SK-N-SH (cell line): ENCODE results near the gene PLEKHA6. TPM values are rescaled to one million over a fixed set of nuclear protein-coding genes. Genes with fewer than 3 reads are reported as not detected.

Experiments
- CTCF ChIA-PET: fragments of 300-600, 350-600 bp; formaldehyde crosslinking; extraction: SDS; loops from one replicate; lab custom pipeline; 2021; lab: Yijun Ruan, JAX
- POLR2A ChIA-PET: fragments of 350-600 bp; sonication (Branson Sonifier 250); formaldehyde crosslinking; extraction: SDS; loops from one replicate; lab custom pipeline; 2020; ENCODE audit warnings: antibody characterized with exemption, inconsistent platforms; lab: Yijun Ruan, JAX
- DNase-seq: peaks from one replicate; pipeline ENCODE4 v3.0.0; 2012
- H2AFZ ChIP-seq: fragments of 200-600 bp; sonication (generic); 2 replicates; pipeline ENCODE4 v1.8.1; 2016; ENCODE audit warnings: antibody characterized with exemption, mild to moderate bottlenecking, low read depth
- H3F3A ChIP-seq: fragments of 200-600 bp; sonication (generic); replicated peaks from 2 replicates; pipeline ENCODE3; 2016; ENCODE audit warnings: antibody characterized with exemption, mild to moderate bottlenecking; ENCODE audit not compliant: insufficient read depth
- H3K27ac ChIP-seq, 2 experiments: fragments of 200-500 bp in 1 of 2; fragments of 200-600 bp in 1 of 2; sonication (Bioruptor generic) in 1 of 2; sonication (generic), shearing (Covaris generic) in 1 of 2; 2 replicates each; pipeline versions ENCODE4 v1.5.1 to v1.6.1; 2014 to 2016; ENCODE audit warnings: low read depth in 2 of 2, inconsistent platforms in 1 of 2, low read length in 1 of 2, mild to moderate bottlenecking in 1 of 2, mixed read lengths in 1 of 2
- H3K27me3 ChIP-seq: fragments of 200-600 bp; sonication (generic), shearing (Covaris generic); 2 replicates; pipeline ENCODE4 v1.6.1; 2016; ENCODE audit warnings: mixed run types; ENCODE audit not compliant: insufficient read depth
- H3K36me3 ChIP-seq, 2 experiments: fragments of 200-500 bp in 1 of 2; fragments of 200-600 bp in 1 of 2; sonication (Bioruptor generic) in 1 of 2; sonication (generic) in 1 of 2; replicated peaks in 1 of 2; 2 replicates each; pipeline versions ENCODE3 to v1.5.1; 2014 to 2016; ENCODE audit warnings: low read length in 1 of 2, mild to moderate bottlenecking in 1 of 2; ENCODE audit not compliant: insufficient read depth in 2 of 2, control insufficient read depth in 1 of 2
- H3K4me1 ChIP-seq, 2 experiments: fragments of 200-500 bp in 1 of 2; fragments of 200-600 bp in 1 of 2; sonication (Bioruptor generic) in 1 of 2; sonication (generic), shearing (Covaris generic) in 1 of 2; 2 replicates each; pipeline versions ENCODE4 v1.5.1 to v1.6.1; 2014 to 2016; ENCODE audit warnings: low read depth in 1 of 2, low read length in 1 of 2, mixed run types in 1 of 2; ENCODE audit not compliant: insufficient read depth in 2 of 2, control insufficient read depth in 1 of 2
- H3K4me2 ChIP-seq: fragments of 200-600 bp; sonication (generic), shearing (Covaris generic); 2 replicates; pipeline ENCODE4 v1.6.1; 2017; ENCODE audit warnings: mixed run types
- H3K4me3 ChIP-seq, 2 experiments: fragments of 200-500 bp in 1 of 2; fragments of 200-600 bp in 1 of 2; sonication (Bioruptor generic) in 1 of 2; sonication (generic), shearing (Covaris generic) in 1 of 2; 2 replicates each; pipeline versions ENCODE4 v1.5.1 to v1.8.1; 2014 to 2016; ENCODE audit warnings: low read depth in 2 of 2, inconsistent platforms in 1 of 2, low read length in 1 of 2, mild to moderate bottlenecking in 1 of 2, mixed read lengths in 1 of 2, moderate library complexity in 1 of 2
- H3K79me2 ChIP-seq: fragments of 200-600 bp; sonication (generic); 2 replicates; pipeline ENCODE4 v1.8.1; 2017; ENCODE audit warnings: mild to moderate bottlenecking; ENCODE audit not compliant: insufficient read depth
- H3K9ac ChIP-seq: fragments of 200-600 bp; sonication (generic); 2 replicates; pipeline ENCODE4 v1.6.1; 2017; ENCODE audit warnings: mixed run types
- H3K9me2 ChIP-seq: fragments of 200-600 bp; sonication (generic); 2 replicates; pipeline ENCODE4 v1.6.1; 2017; ENCODE audit warnings: mixed run types
- H3K9me3 ChIP-seq: fragments of 200-600 bp; sonication (generic); 2 replicates; pipeline ENCODE4 v1.6.1; 2017; ENCODE audit warnings: mixed run types, mild to moderate bottlenecking, moderate library complexity
- H4K20me1 ChIP-seq: fragments of 200-600 bp; sonication (generic); 2 replicates; pipeline ENCODE4 v1.6.1; 2017; ENCODE audit warnings: mild to moderate bottlenecking, mixed run types; ENCODE audit not compliant: insufficient read depth
- CHD2 ChIP-seq: fragments of 150-350 bp; IDR thresholded peaks from 2 replicates; pipeline ENCODE4 v1.6.1; 2018; ENCODE audit warnings: low read length; ENCODE audit not compliant: partially characterized antibody
- EP300 ChIP-seq, 2 experiments: IDR thresholded peaks; 2 replicates each; pipeline versions ENCODE4 v1.4.0 to v1.6.1; 2012; ENCODE audit warnings: borderline replicate concordance in 1 of 2, low read depth in 1 of 2, low read length in 1 of 2
- FOSL2 ChIP-seq: IDR thresholded peaks from 2 replicates; pipeline ENCODE4 v1.4.0; 2012; ENCODE audit warnings: low read depth, mild to moderate bottlenecking, moderate library complexity, borderline replicate concordance
- FOXJ3 ChIP-seq: sonication (generic); formaldehyde crosslinking; IDR thresholded peaks from 2 replicates; pipeline ENCODE4 v1.5.1; 2020; ENCODE audit warnings: mild to moderate bottlenecking, missing genetic modification reagents
- GABPA ChIP-seq: IDR thresholded peaks from 2 replicates; pipeline ENCODE4 v1.4.0; 2012; ENCODE audit warnings: low read depth, mild to moderate bottlenecking
- MXI1 ChIP-seq: IDR thresholded peaks from 2 replicates; pipeline ENCODE4 v1.6.1; 2012; ENCODE audit warnings: mild to moderate bottlenecking, low read depth, low read length, improper control_type of control experiment
- NRF1 ChIP-seq: IDR thresholded peaks from 2 replicates; pipeline ENCODE4 v1.6.1; 2012; ENCODE audit warnings: low read depth, mild to moderate bottlenecking, low read length
- POLR2AphosphoS5 ChIP-seq: IDR thresholded peaks from 2 replicates; pipeline ENCODE4 v1.6.1; 2012; ENCODE audit warnings: low read depth, low read length
- RCOR1 ChIP-seq: fragments of 150-350 bp; IDR thresholded peaks from 2 replicates; pipeline ENCODE4 v1.6.1; 2017; ENCODE audit warnings: antibody characterized with exemption, low read length
- SIN3A ChIP-seq: IDR thresholded peaks from 2 replicates; pipeline ENCODE4 v1.6.1; 2012; ENCODE audit warnings: low read depth, mild to moderate bottlenecking, low read length, moderate library complexity, borderline replicate concordance
- SMC3 ChIP-seq: IDR thresholded peaks from 2 replicates; pipeline ENCODE4 v1.6.1; 2012; ENCODE audit warnings: low read depth, low read length, improper control_type of control experiment
- TCF12 ChIP-seq: IDR thresholded peaks from 2 replicates; pipeline ENCODE4 v1.4.0; 2012
- TEAD4 ChIP-seq: IDR thresholded peaks from 2 replicates; pipeline ENCODE4 v1.4.0; 2012; ENCODE audit warnings: mild to moderate bottlenecking, borderline replicate concordance; ENCODE audit not compliant: insufficient read depth
- WGBS: methylation state at CpG from one replicate; pipeline ENCODE4 v1.1.6; 2017; ENCODE audit warnings: low lambda C conversion rate; 5-methylcytosine and 5-hydroxymethylcytosine counted together
- polyA plus RNA-seq, 3 experiments: library from polyadenylated mRNA; depleted of rRNA; stranded (reverse); fragments of >200 nt; gene quantifications; 2 replicates each; pipeline ENCODE4 v1.2.3, GENCODE V29; 2012
- TF ChIP-seq, protein P1 (sequence below): IDR thresholded peaks from 2 replicates; pipeline ENCODE4 v1.4.0; 2012; ENCODE audit warnings: low read depth, borderline replicate concordance
- TF ChIP-seq, protein P2 (sequence below): fragments of 150-350 bp; IDR thresholded peaks from 2 replicates; pipeline ENCODE4 v1.6.1; 2017; ENCODE audit warnings: antibody characterized with exemption, low read length, low read depth, borderline replicate concordance
- TF ChIP-seq, protein P3 (sequence below): IDR thresholded peaks from 2 replicates; pipeline ENCODE4 v1.4.0; 2012; ENCODE audit warnings: low read depth, borderline replicate concordance
- TF ChIP-seq, protein P4 (sequence below): fragments of 200-600 bp; sonication (generic); IDR thresholded peaks from 2 replicates; pipeline ENCODE4 v1.6.1; 2017; ENCODE audit warnings: antibody characterized with exemption, mild to moderate bottlenecking, moderate library complexity
- TF ChIP-seq, protein P5 (sequence below): IDR thresholded peaks from 2 replicates; pipeline ENCODE4 v1.6.1; 2012; ENCODE audit warnings: mild to moderate bottlenecking, low read depth, low read length, moderate library complexity
- TF ChIP-seq, protein P6 (sequence below): IDR thresholded peaks from 2 replicates; pipeline ENCODE4; 2012

Gene PLEKHA6
- polyA plus RNA-seq, 1 of the 3 experiments (the other 2 are of a cell fraction), result 1.2 TPM

DNA sequence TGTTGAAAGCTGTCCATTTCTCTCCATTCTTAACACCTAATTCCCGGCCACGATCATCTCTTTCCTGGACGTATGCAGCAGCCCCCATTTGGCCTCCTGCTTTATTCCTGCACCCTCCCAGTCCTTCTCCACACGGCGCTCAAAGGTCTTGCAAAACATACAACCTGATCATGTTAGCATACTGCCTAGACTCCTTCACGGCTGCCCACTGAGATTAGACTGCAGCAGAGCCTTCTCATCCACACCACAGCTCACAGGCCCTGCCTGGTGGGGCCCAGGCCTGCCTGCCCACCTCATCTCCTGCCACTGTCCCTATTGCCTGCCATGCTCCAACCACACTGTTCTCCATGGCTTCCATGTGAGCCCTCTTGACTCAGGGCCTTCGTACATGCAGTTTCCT lies 148.7 kb downstream of the PLEKHA6 start:
- Histone ChIP-seq H3K27me3 (peaks cover 18% of the 10 kb centered on the region; the same call in 1 of the 2 replicates), H3F3A (no peaks in the 10 kb centered on the region), H2AFZ (no peak overlapping the region), H3K27ac (no peak overlapping the region), H3K9ac (no peak overlapping the region), H3K9me2 (no peaks in the 10 kb centered on the region), H3K4me3 (no peak overlapping the region), H3K36me3 (no peaks in the 10 kb centered on the region), H4K20me1 (no peaks in the 10 kb centered on the region), H3K4me1 (peaks cover 0 to 3% of the 10 kb centered on the region in 2 experiments; a peak in 1 of 4 replicates), H3K79me2 (no peaks in the 10 kb centered on the region), H3K4me2 (no peak overlapping the region), H3K9me3 (no peaks in the 10 kb centered on the region)
- TF ChIP-seq FOSL2 (no peak), MXI1 (no peak), RCOR1 (no peak), SIN3A (no peak), SMC3 (no peak), TEAD4 (no peak), GABPA (no peak), CHD2 (no peak), FOXJ3 (CRISPR knock-in tag) (no peak), NRF1 (no peak), POLR2AphosphoS5 (no peak), TCF12 (no peak), EP300 (IDR thresholded peaks at IDR 0.05; ENCODE audit: borderline replicate concordance in 1 of 2, low read depth in 1 of 2, low read length in 1 of 2) (no peak)
- TF ChIP-seq, protein P1, sequence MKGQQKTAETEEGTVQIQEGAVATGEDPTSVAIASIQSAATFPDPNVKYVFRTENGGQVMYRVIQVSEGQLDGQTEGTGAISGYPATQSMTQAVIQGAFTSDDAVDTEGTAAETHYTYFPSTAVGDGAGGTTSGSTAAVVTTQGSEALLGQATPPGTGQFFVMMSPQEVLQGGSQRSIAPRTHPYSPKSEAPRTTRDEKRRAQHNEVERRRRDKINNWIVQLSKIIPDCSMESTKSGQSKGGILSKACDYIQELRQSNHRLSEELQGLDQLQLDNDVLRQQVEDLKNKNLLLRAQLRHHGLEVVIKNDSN, result no peak
- TF ChIP-seq, protein P2, sequence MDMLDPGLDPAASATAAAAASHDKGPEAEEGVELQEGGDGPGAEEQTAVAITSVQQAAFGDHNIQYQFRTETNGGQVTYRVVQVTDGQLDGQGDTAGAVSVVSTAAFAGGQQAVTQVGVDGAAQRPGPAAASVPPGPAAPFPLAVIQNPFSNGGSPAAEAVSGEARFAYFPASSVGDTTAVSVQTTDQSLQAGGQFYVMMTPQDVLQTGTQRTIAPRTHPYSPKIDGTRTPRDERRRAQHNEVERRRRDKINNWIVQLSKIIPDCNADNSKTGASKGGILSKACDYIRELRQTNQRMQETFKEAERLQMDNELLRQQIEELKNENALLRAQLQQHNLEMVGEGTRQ, result no peak
- TF ChIP-seq, protein P3, sequence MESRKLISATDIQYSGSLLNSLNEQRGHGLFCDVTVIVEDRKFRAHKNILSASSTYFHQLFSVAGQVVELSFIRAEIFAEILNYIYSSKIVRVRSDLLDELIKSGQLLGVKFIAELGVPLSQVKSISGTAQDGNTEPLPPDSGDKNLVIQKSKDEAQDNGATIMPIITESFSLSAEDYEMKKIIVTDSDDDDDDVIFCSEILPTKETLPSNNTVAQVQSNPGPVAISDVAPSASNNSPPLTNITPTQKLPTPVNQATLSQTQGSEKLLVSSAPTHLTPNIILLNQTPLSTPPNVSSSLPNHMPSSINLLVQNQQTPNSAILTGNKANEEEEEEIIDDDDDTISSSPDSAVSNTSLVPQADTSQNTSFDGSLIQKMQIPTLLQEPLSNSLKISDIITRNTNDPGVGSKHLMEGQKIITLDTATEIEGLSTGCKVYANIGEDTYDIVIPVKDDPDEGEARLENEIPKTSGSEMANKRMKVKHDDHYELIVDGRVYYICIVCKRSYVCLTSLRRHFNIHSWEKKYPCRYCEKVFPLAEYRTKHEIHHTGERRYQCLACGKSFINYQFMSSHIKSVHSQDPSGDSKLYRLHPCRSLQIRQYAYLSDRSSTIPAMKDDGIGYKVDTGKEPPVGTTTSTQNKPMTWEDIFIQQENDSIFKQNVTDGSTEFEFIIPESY, result no peak
- TF ChIP-seq, protein P4, sequence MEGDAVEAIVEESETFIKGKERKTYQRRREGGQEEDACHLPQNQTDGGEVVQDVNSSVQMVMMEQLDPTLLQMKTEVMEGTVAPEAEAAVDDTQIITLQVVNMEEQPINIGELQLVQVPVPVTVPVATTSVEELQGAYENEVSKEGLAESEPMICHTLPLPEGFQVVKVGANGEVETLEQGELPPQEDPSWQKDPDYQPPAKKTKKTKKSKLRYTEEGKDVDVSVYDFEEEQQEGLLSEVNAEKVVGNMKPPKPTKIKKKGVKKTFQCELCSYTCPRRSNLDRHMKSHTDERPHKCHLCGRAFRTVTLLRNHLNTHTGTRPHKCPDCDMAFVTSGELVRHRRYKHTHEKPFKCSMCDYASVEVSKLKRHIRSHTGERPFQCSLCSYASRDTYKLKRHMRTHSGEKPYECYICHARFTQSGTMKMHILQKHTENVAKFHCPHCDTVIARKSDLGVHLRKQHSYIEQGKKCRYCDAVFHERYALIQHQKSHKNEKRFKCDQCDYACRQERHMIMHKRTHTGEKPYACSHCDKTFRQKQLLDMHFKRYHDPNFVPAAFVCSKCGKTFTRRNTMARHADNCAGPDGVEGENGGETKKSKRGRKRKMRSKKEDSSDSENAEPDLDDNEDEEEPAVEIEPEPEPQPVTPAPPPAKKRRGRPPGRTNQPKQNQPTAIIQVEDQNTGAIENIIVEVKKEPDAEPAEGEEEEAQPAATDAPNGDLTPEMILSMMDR, result no peak
- TF ChIP-seq, protein P5, sequence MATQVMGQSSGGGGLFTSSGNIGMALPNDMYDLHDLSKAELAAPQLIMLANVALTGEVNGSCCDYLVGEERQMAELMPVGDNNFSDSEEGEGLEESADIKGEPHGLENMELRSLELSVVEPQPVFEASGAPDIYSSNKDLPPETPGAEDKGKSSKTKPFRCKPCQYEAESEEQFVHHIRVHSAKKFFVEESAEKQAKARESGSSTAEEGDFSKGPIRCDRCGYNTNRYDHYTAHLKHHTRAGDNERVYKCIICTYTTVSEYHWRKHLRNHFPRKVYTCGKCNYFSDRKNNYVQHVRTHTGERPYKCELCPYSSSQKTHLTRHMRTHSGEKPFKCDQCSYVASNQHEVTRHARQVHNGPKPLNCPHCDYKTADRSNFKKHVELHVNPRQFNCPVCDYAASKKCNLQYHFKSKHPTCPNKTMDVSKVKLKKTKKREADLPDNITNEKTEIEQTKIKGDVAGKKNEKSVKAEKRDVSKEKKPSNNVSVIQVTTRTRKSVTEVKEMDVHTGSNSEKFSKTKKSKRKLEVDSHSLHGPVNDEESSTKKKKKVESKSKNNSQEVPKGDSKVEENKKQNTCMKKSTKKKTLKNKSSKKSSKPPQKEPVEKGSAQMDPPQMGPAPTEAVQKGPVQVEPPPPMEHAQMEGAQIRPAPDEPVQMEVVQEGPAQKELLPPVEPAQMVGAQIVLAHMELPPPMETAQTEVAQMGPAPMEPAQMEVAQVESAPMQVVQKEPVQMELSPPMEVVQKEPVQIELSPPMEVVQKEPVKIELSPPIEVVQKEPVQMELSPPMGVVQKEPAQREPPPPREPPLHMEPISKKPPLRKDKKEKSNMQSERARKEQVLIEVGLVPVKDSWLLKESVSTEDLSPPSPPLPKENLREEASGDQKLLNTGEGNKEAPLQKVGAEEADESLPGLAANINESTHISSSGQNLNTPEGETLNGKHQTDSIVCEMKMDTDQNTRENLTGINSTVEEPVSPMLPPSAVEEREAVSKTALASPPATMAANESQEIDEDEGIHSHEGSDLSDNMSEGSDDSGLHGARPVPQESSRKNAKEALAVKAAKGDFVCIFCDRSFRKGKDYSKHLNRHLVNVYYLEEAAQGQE, result no peak
- TF ChIP-seq, protein P6, sequence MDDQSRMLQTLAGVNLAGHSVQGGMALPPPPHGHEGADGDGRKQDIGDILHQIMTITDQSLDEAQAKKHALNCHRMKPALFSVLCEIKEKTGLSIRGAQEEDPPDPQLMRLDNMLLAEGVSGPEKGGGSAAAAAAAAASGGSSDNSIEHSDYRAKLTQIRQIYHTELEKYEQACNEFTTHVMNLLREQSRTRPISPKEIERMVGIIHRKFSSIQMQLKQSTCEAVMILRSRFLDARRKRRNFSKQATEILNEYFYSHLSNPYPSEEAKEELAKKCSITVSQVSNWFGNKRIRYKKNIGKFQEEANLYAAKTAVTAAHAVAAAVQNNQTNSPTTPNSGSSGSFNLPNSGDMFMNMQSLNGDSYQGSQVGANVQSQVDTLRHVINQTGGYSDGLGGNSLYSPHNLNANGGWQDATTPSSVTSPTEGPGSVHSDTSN, result no peak
- WGBS, result 71% methylated on average over 7 of the region's 7 CpGs
- DNase-seq, result no peak
- ChIA-PET POLR2A (no interaction called here), CTCF (interaction anchor here (1.0 to 3.5 kb wide), 6 partner anchors 12 to 596 kb away, joined by 3 to 24 read pairs (median 4); no protein-coding TSS in a partner anchor)
